Endothelial cell of umbilical vein (primary cell): Measurements from ENCODE around the gene IGF2BP2. TPM values are rescaled to one million over a fixed set of nuclear protein-coding genes. Genes with fewer than 3 reads are reported as not detected.

Experiments
- BruUV-seq: library from RNA; stranded (reverse); fragments of 400-500 nt; replicated peaks from 2 replicates; lab custom pipeline; 2021; lab: Mats Ljungman, UMichigan
- CTCF ChIA-PET: fragments of 300-600, 350-600 bp; sonication (Branson Sonifier 250); formaldehyde crosslinking; loops from one replicate; lab custom pipeline; 2021; ENCODE audit warnings: antibody characterized with exemption, inconsistent platforms; lab: Charles Lee
- POLR2A ChIA-PET: fragments of 300-600, 350-600 bp; sonication (Branson Sonifier 250); formaldehyde crosslinking; loops from one replicate; lab custom pipeline; 2021; ENCODE audit warnings: antibody characterized with exemption, inconsistent platforms; lab: Charles Lee
- DNase-seq: peaks from one replicate; pipeline ENCODE4 v3.0.0-alpha.2; 2011; ENCODE audit warnings: low read depth, low spot score
- FAIRE-seq: peaks from 2 replicates; lab custom pipeline; 2011; peaks lifted over from hg19 to GRCh38; lab: Jason Lieb, UNC
- H2AFZ ChIP-seq: 2 replicates; pipeline ENCODE4 v1.6.0; 2012; ENCODE audit warnings: low read depth, low read length, control low read depth, inconsistent platforms
- H3K27ac ChIP-seq: 2 replicates; pipeline ENCODE4 v1.5.1; 2011; ENCODE audit warnings: low read depth, mild to moderate bottlenecking, control low read depth, low read length, moderate library complexity; ENCODE audit not compliant: insufficient read depth
- H3K27me3 ChIP-seq, 2 experiments: 2 replicates each; pipeline versions ENCODE4 v1.6.0 to v1.6.1; 2011; ENCODE audit warnings: low read length in 2 of 2, mixed read lengths in 1 of 2; ENCODE audit not compliant: control insufficient read depth in 2 of 2, insufficient read depth in 2 of 2
- H3K36me3 ChIP-seq, 2 experiments: 2 replicates in 1 of 2; 3 replicates in 1 of 2; pipeline ENCODE4 v1.5.1; 2011; ENCODE audit warnings: low read length in 2 of 2, mild to moderate bottlenecking in 1 of 2, moderate library complexity in 1 of 2; ENCODE audit not compliant: control insufficient read depth in 2 of 2, insufficient read depth in 2 of 2; ENCODE audit errors: extremely low read depth in 1 of 2
- H3K4me1 ChIP-seq: 3 replicates; pipeline ENCODE4 v1.5.1; 2011; ENCODE audit warnings: mild to moderate bottlenecking, low read length; ENCODE audit not compliant: control insufficient read depth, insufficient read depth; ENCODE audit errors: extremely low read depth
- H3K4me2 ChIP-seq: 2 replicates; pipeline ENCODE4 v1.6.1; 2011; ENCODE audit warnings: low read length, control low read depth, mixed read lengths; ENCODE audit not compliant: insufficient read depth
- H3K4me3 ChIP-seq, 3 experiments: fragments of 200-600 bp in 1 of 3; sonication (generic), shearing (Covaris generic) in 1 of 3; replicated peaks in 1 of 3; 2 replicates each; pipeline ENCODE4 v1.5.1; 2011 to 2016; ENCODE audit warnings: control low read depth in 3 of 3, low read length in 3 of 3, mild to moderate bottlenecking in 2 of 3, inconsistent platforms in 1 of 3, low read depth in 1 of 3, moderate library complexity in 1 of 3; ENCODE audit not compliant: insufficient read depth in 1 of 3
- H3K79me2 ChIP-seq: 2 replicates; pipeline ENCODE4 v1.6.0; 2012; ENCODE audit warnings: low read length, inconsistent platforms; ENCODE audit not compliant: control insufficient read depth, insufficient read depth
- H3K9ac ChIP-seq: replicated peaks from 2 replicates; pipeline ENCODE3; 2011; ENCODE audit warnings: low read length, control low read depth; ENCODE audit not compliant: insufficient read depth; ENCODE audit errors: extremely low read depth
- H3K9me1 ChIP-seq: replicated peaks from 3 replicates; pipeline ENCODE4 v1.6.0; 2011; ENCODE audit warnings: mild to moderate bottlenecking, low read length; ENCODE audit not compliant: control insufficient read depth, insufficient read depth; ENCODE audit errors: extremely low read depth
- H3K9me3 ChIP-seq: replicated peaks from 2 replicates; pipeline ENCODE4 v1.5.1; 2012; ENCODE audit warnings: low read length, inconsistent platforms; ENCODE audit not compliant: control insufficient read depth, insufficient read depth
- H4K20me1 ChIP-seq: replicated peaks from 2 replicates; pipeline ENCODE3; 2011; ENCODE audit warnings: mild to moderate bottlenecking, low read length; ENCODE audit not compliant: control insufficient read depth, insufficient read depth; ENCODE audit errors: extremely low read depth
- EZH2 ChIP-seq: IDR thresholded peaks from 2 replicates; pipeline ENCODE4 v1.6.1; 2012; ENCODE audit warnings: borderline replicate concordance, low read depth, mild to moderate bottlenecking, moderate library complexity, low read length, inconsistent platforms; ENCODE audit not compliant: severe bottlenecking
- FOS ChIP-seq: IDR thresholded peaks from 2 replicates; pipeline ENCODE4 v1.6.1; 2011; ENCODE audit warnings: mild to moderate bottlenecking, low read length, moderate library complexity, borderline replicate concordance; ENCODE audit not compliant: insufficient read depth
- GATA2 ChIP-seq: IDR thresholded peaks from 2 replicates; pipeline ENCODE4 v1.7.0; 2011; ENCODE audit warnings: low read depth, mild to moderate bottlenecking, moderate library complexity, mixed read lengths, low read length; ENCODE audit not compliant: insufficient read length, insufficient read depth
- JUN ChIP-seq: IDR thresholded peaks from 2 replicates; pipeline ENCODE4 v1.6.1; 2011; ENCODE audit warnings: borderline replicate concordance, low read depth; ENCODE audit not compliant: insufficient read length, insufficient read depth
- MYC ChIP-seq: IDR thresholded peaks from one replicate; pipeline ENCODE4 v1.6.1; 2011; ENCODE audit warnings: mild to moderate bottlenecking, low read depth, low read length
- POLR2A ChIP-seq: IDR thresholded peaks from 2 replicates; pipeline ENCODE4 v1.6.1; 2012; ENCODE audit warnings: low read depth, mild to moderate bottlenecking, control low read depth, low read length
- POLR2AphosphoS5 ChIP-seq: IDR thresholded peaks from 2 replicates; pipeline ENCODE4 v1.6.1; 2012; ENCODE audit warnings: low read depth, mild to moderate bottlenecking, control low read depth, low read length, moderate library complexity; ENCODE audit not compliant: insufficient read depth
- dilution Hi-C: fragments of 300-500 bp; cut with MboI; formaldehyde crosslinking; loops from one replicate; pipeline ENCODE4 v1.15.0; 2019; ENCODE audit warnings: low sequenced_read_pairs; ENCODE audit not compliant: extremely low pct_ligation_motif_present
- intact Hi-C: fragments of 100-400 bp; cut with micrococcal nuclease; formaldehyde crosslinking; loops from one replicate; pipeline ENCODE4 v1.10.0; 2022
- polyA plus RNA-seq, 4 experiments: library from polyadenylated mRNA; depleted of rRNA in 3 of 4; stranded (reverse) in 3 of 4; unstranded in 1 of 4; fragments of >200 nt; gene quantifications; 2 replicates each; pipeline versions ENCODE4 v1.2.1 to v1.2.3, GENCODE V29; 2011 to 2012; ENCODE audit warnings: missing spikeins in 1 of 4
- total RNA-seq: library from RNA; stranded (reverse); gene quantifications from 2 replicates; pipeline ENCODE4 v1.2.3, GENCODE V29; 2021
- TF ChIP-seq, protein P1 (sequence below), 2 donors: IDR thresholded peaks; 1 replicate in 1 of 2; 2 replicates in 1 of 2; pipeline ENCODE4 v1.5.1; 2011; ENCODE audit warnings: low read length in 2 of 2, mild to moderate bottlenecking in 2 of 2, moderate library complexity in 2 of 2, control low read depth in 1 of 2, inconsistent platforms in 1 of 2, low read depth in 1 of 2; ENCODE audit not compliant: insufficient read depth in 1 of 2; ENCODE audit errors: extremely low read depth in 1 of 2
- TF ChIP-seq, protein P2 (sequence below): IDR thresholded peaks from 2 replicates; pipeline ENCODE4 v1.6.1; 2011; ENCODE audit not compliant: insufficient read depth, insufficient read length

Gene IGF2BP2
- total and polyA plus RNA-seq, 2 donors (not counting 3 experiments of a cell fraction or from before 2014, with no cell fraction given) = 10.7 to 130 TPM

- H3K9ac ChIP-seq = no peak overlapping the region
- peaks cover 95% of the 10 kb centered on the region for H3K79me2 ChIP-seq
- TF ChIP-seq EZH2 = no peak
- TF ChIP-seq JUN = peak; percentile 25
- TF ChIP-seq POLR2AphosphoS5 = no peak
- TF ChIP-seq, protein P1, sequence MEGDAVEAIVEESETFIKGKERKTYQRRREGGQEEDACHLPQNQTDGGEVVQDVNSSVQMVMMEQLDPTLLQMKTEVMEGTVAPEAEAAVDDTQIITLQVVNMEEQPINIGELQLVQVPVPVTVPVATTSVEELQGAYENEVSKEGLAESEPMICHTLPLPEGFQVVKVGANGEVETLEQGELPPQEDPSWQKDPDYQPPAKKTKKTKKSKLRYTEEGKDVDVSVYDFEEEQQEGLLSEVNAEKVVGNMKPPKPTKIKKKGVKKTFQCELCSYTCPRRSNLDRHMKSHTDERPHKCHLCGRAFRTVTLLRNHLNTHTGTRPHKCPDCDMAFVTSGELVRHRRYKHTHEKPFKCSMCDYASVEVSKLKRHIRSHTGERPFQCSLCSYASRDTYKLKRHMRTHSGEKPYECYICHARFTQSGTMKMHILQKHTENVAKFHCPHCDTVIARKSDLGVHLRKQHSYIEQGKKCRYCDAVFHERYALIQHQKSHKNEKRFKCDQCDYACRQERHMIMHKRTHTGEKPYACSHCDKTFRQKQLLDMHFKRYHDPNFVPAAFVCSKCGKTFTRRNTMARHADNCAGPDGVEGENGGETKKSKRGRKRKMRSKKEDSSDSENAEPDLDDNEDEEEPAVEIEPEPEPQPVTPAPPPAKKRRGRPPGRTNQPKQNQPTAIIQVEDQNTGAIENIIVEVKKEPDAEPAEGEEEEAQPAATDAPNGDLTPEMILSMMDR (IDR thresholded peaks at IDR 0.05; ENCODE audit: extremely low read depth in 1 of 2, insufficient read depth in 1 of 2, low read depth in 1 of 2, low read length in 2 of 2) = no peak
- TF ChIP-seq FOS = peak; percentile 16
- no peak for TF ChIP-seq MYC
- TF ChIP-seq POLR2A = no peak
- TF ChIP-seq, protein P2, sequence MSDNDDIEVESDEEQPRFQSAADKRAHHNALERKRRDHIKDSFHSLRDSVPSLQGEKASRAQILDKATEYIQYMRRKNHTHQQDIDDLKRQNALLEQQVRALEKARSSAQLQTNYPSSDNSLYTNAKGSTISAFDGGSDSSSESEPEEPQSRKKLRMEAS = no peak
- no peak for TF ChIP-seq GATA2
- H2AFZ ChIP-seq = no peak overlapping the region
- intact Hi-C loops = no loop called here
- H3K36me3 ChIP-seq = peaks cover 0 to 5% of the 10 kb centered on the region in 2 experiments
- no peak overlapping the region for H3K4me3 ChIP-seq
- DNase-seq (peak; percentile 45), FAIRE-seq (peak; percentile 37)
- peaks cover 44% of the 10 kb centered on the region for H3K4me1 ChIP-seq
- H3K4me2 ChIP-seq = peak overlapping the region; percentile 8
- CTCF ChIA-PET = interaction anchor here (0.6 to 13.5 kb wide), 7 partner anchors 11 to 97 kb away, joined by 3 to 347 read pairs (median 4); no protein-coding TSS in a partner anchor
- H3K27me3 ChIP-seq = no peaks in the 10 kb centered on the region
- no peaks in the 10 kb centered on the region for H4K20me1 ChIP-seq
- POLR2A ChIA-PET = interaction anchor here (0.7 kb wide), 1 partner anchor 13 kb away, joined by 7 read pairs; no protein-coding TSS in a partner anchor
- no TSS peak for BruUV-seq
- H3K9me1 ChIP-seq = no peaks in the 10 kb centered on the region
- dilution Hi-C loops = no loop called here
- no peaks in the 10 kb centered on the region for H3K9me3 ChIP-seq
- H3K27ac ChIP-seq = peak overlapping the region; percentile 17
Observed at GRCh38 chr3:185757176-185757575, 67.7 kb downstream of the IGF2BP2 start.
